ENCODE measurements around the gene FOXC1.

GRCh38 chr6:1607516-1608221 lies 2.0 kb upstream of the FOXC1 start:
- TF ChIP-seq CTCF (IDR thresholded peaks at IDR 0.05; ENCODE audit: low read depth, low read length) (no peak), POLR2A (IDR thresholded peaks at IDR 0.05; ENCODE audit: extremely low read depth, insufficient read length) (no peak)

Measured in NB4 (cell line).